Suprapubic skin (tissue), 3 donors: ENCODE data around the gene CLNK.

Source experiments
- CTCF ChIP-seq, 2 donors: fragments of 200-600 bp in 1 of 2; fragments of 450-650 bp in 1 of 2; sonication (generic) in 1 of 2; IDR thresholded peaks; one replicate each; pipeline ENCODE4 v1.5.1; 2016 to 2019; ENCODE audit warnings: antibody characterized with exemption in 2 of 2, mild to moderate bottlenecking in 1 of 2, moderate library complexity in 1 of 2
- EP300 ChIP-seq: sonication (generic); formaldehyde crosslinking; IDR thresholded peaks from one replicate; pipeline ENCODE4 v1.6.1; 2017; ENCODE audit warnings: antibody characterized with exemption
- POLR2A ChIP-seq, 2 donors: fragments of 450-650 bp; IDR thresholded peaks; one replicate each; pipeline ENCODE4 v1.6.1; 2017; ENCODE audit warnings: antibody characterized with exemption in 2 of 2, mild to moderate bottlenecking in 2 of 2, moderate library complexity in 2 of 2

- TF ChIP-seq CTCF (IDR thresholded peaks at IDR 0.05): no peak
- no peak for TF ChIP-seq POLR2A (IDR thresholded peaks at IDR 0.05)
- no peak for TF ChIP-seq EP300
These were observed 152.4 kb downstream of the CLNK start for GRCh38 chr4:10532155-10532554.
